HepG2 (cell line): ENCODE results near the gene C20orf96. TPM values are rescaled to one million over a fixed set of nuclear protein-coding genes. Genes with fewer than 3 reads are reported as not detected.

Experiments used
- DR1 ChIP-seq: sonication (generic); formaldehyde crosslinking; IDR thresholded peaks from 2 replicates; pipeline ENCODE4 v1.8.0; 2021; ENCODE audit warnings: mild to moderate bottlenecking, missing genetic modification reagents, inconsistent platforms
- DRAP1 ChIP-seq: IDR thresholded peaks from 2 replicates; pipeline ENCODE4 v1.6.1; 2016; ENCODE audit warnings: missing genetic modification reagents, missing compliant biosample characterization
- EEA1 ChIP-seq: sonication (generic); formaldehyde crosslinking; IDR thresholded peaks from 2 replicates; pipeline ENCODE4 v1.5.1; 2020; ENCODE audit warnings: mild to moderate bottlenecking, missing genetic modification reagents, borderline replicate concordance
- EHMT2 ChIP-seq: fragments of 200-600 bp; sonication (generic); IDR thresholded peaks from 2 replicates; pipeline ENCODE4 v1.7.0; 2017; ENCODE audit warnings: antibody characterized with exemption, low read depth, low read length, borderline replicate concordance
- GATA4 ChIP-seq: sonication (generic); IDR thresholded peaks from 2 replicates; pipeline ENCODE4 v1.6.1; 2016; ENCODE audit warnings: antibody characterized with exemption, low read depth, borderline replicate concordance
- HHEX ChIP-seq: IDR thresholded peaks from 2 replicates; pipeline ENCODE4 v1.6.1; 2016; ENCODE audit warnings: control low read depth
- MAFF ChIP-seq: IDR thresholded peaks from 2 replicates; pipeline ENCODE4 v1.6.1; 2011; ENCODE audit warnings: low read depth, low read length, improper control_type of control experiment
- MTF2 ChIP-seq: sonication (generic); formaldehyde crosslinking; IDR thresholded peaks from 2 replicates; pipeline ENCODE4 v1.5.0; 2020; ENCODE audit warnings: missing genetic modification reagents, borderline replicate concordance
- SMAD3 ChIP-seq: sonication (generic); formaldehyde crosslinking; IDR thresholded peaks from 2 replicates; pipeline ENCODE4 v1.4.0; 2020; ENCODE audit warnings: missing genetic modification reagents
- TARDBP ChIP-seq: sonication (generic); formaldehyde crosslinking; IDR thresholded peaks from 2 replicates; pipeline ENCODE4 v1.8.0; 2022; ENCODE audit warnings: mild to moderate bottlenecking, missing genetic modification reagents
- TBX2 ChIP-seq: sonication (generic); formaldehyde crosslinking; IDR thresholded peaks from 2 replicates; pipeline ENCODE4 v1.5.0; 2020; ENCODE audit warnings: missing genetic modification reagents, mild to moderate bottlenecking, borderline replicate concordance
- ZFY ChIP-seq: sonication (generic); formaldehyde crosslinking; IDR thresholded peaks from 2 replicates; pipeline ENCODE4 v1.4.0; 2020; ENCODE audit warnings: missing genetic modification reagents
- ZNF570 ChIP-seq: sonication (generic); formaldehyde crosslinking; IDR thresholded peaks from 2 replicates; pipeline ENCODE4 v1.4.0; 2020; ENCODE audit warnings: mild to moderate bottlenecking, missing genetic modification reagents, borderline replicate concordance
- ZNF577 ChIP-seq: sonication (generic); formaldehyde crosslinking; IDR thresholded peaks from 2 replicates; pipeline ENCODE4 v1.4.0; 2020; ENCODE audit warnings: mild to moderate bottlenecking, low read depth, missing genetic modification reagents, borderline replicate concordance
- ZNF629 ChIP-seq: sonication (generic); formaldehyde crosslinking; conservative IDR thresholded peaks from 2 replicates; pipeline ENCODE4 v1.5.0; 2020; ENCODE audit warnings: missing genetic modification reagents
- ZZZ3 ChIP-seq: sonication (generic); formaldehyde crosslinking; IDR thresholded peaks from 2 replicates; pipeline ENCODE4 v1.4.0; 2020; ENCODE audit warnings: missing genetic modification reagents, mild to moderate bottlenecking, borderline replicate concordance
- polyA plus RNA-seq, 8 experiments: library from polyadenylated mRNA; depleted of rRNA in 3 of 8; stranded (reverse) in 7 of 8; unstranded in 1 of 8; fragments of >200 nt; fragmentation: Illumina TruSeq in 4 of 8; extraction: Trizol in 4 of 8; gene quantifications; 2 replicates each; pipeline versions ENCODE4 v1.2.1 to v1.2.3, GENCODE V29; 2011 to 2016; ENCODE audit warnings: low read depth in 4 of 8, missing spikeins in 1 of 8, mixed read lengths in 1 of 8; ENCODE audit not compliant: insufficient read depth in 1 of 8
- total RNA-seq, 5 experiments: library from RNA; depleted of rRNA; stranded (reverse); fragments of >200 nt; fragmentation: Illumina TruSeq; extraction: Trizol; gene quantifications; 2 replicates each; pipeline ENCODE4 v1.2.3, GENCODE V29; 2016; ENCODE audit warnings: low read depth in 1 of 5
- TF ChIP-seq, protein P1 (sequence below): sonication (generic); formaldehyde crosslinking; IDR thresholded peaks from 2 replicates; pipeline ENCODE4 v1.8.1; 2023; ENCODE audit warnings: mild to moderate bottlenecking, missing genetic modification reagents, borderline replicate concordance
- TF ChIP-seq, protein P2 (sequence below): conservative IDR thresholded peaks from 2 replicates; pipeline ENCODE4 v1.6.1; 2018; ENCODE audit warnings: missing genetic modification reagents
- TF ChIP-seq, protein P3 (sequence below): sonication (generic); formaldehyde crosslinking; IDR thresholded peaks from 2 replicates; pipeline ENCODE4 v1.5.0; 2020; ENCODE audit warnings: missing genetic modification reagents
- TF ChIP-seq, protein P4 (sequence below): sonication (generic); formaldehyde crosslinking; IDR thresholded peaks from 2 replicates; pipeline ENCODE4 v1.4.0; 2020; ENCODE audit warnings: missing genetic modification reagents, borderline replicate concordance
- TF ChIP-seq, protein P5 (sequence below): sonication (generic); formaldehyde crosslinking; IDR thresholded peaks from 2 replicates; pipeline ENCODE4 v1.5.0; 2020; ENCODE audit warnings: mild to moderate bottlenecking, missing genetic modification reagents, moderate library complexity

The C20orf96 gene
- total and polyA plus RNA-seq, 2 of the 13 experiments (the other 11 are each of a cell fraction or from before 2014, with no cell fraction given) = 3.8 to 20.6 TPM

DNA sequence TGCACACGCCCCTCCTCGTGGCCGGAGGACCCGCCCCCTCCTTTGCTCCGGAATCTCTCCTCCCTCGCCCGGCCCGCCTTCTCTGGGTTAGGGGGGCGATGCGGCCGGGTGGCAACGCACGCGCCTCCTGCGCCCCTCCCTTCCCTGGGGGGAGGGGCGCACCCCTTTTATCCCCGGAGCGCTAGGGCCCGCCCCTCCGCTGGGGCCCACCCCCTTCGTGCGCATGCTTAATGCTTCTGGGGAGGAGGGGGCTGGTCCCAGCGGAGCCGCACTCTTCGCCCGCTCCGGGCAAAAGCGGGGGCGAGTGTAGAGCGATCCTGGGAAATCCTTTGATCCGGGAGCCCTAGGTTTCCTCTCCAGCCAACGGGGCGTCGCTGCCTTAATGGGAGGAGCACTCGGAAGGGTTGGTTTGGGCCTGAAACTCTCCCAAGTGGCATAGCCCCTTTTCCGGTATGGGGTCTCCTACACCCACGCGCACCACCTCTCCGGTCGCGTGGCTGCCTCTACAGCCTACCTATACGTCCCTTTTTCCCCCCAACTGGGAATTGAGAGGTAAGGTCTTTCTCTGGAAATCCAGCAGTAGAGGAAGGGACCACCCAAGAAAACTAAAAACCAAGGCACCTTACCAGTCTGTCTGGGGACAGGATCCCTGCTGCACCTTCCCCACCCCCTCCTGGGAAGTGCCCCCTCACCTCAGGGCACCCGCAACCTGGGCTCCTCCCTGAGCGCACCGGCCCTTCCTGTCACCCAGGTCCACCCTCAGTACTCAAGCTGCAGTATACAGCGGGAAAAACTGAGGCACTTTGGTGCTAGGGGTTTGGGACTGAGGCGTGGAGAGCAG lies 36.9 kb upstream of the C20orf96 start (continued):
- TF ChIP-seq DRAP1 (CRISPR knock-in tag) (peak; percentile 96), GATA4 (0 out of 2 replicates have a peak, but pooled peaks have one; percentile 41), MTF2 (CRISPR knock-in tag) (0 out of 2 replicates have a peak, but pooled peaks have one; percentile 30), TARDBP (CRISPR knock-in tag) (peak; percentile 77; the same call in 1 of the 2 replicates), ZNF577 (CRISPR knock-in tag) (no peak), TBX2 (CRISPR knock-in tag) (peak; percentile 92), ZNF570 (CRISPR knock-in tag) (no peak), DR1 (peak; percentile 69; the same call in 1 of the 2 replicates), EHMT2 (no peak), ZNF629 (CRISPR knock-in tag) (no peak; the same call in 1 of the 2 replicates), EEA1 (CRISPR knock-in tag) (peak; percentile 57; the same call in 1 of the 2 replicates), HHEX (CRISPR knock-in tag) (no peak), SMAD3 (CRISPR knock-in tag) (no peak), ZFY (CRISPR knock-in tag) (no peak; the same call in 1 of the 2 replicates), ZZZ3 (CRISPR knock-in tag) (0 out of 2 replicates have a peak, but pooled peaks have one; percentile 58), MAFF (no peak)
- TF ChIP-seq, protein P1, sequence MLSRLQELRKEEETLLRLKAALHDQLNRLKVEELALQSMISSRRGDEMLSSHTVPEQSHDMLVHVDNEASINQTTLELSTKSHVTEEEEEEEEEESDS (CRISPR knock-in tag) = peak; percentile 84; the same call in 1 of the 2 replicates
- TF ChIP-seq, protein P2, sequence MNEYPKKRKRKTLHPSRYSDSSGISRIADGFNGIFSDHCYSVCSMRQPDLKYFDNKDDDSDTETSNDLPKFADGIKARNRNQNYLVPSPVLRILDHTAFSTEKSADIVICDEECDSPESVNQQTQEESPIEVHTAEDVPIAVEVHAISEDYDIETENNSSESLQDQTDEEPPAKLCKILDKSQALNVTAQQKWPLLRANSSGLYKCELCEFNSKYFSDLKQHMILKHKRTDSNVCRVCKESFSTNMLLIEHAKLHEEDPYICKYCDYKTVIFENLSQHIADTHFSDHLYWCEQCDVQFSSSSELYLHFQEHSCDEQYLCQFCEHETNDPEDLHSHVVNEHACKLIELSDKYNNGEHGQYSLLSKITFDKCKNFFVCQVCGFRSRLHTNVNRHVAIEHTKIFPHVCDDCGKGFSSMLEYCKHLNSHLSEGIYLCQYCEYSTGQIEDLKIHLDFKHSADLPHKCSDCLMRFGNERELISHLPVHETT = peak; percentile 79; the same call in 1 of the 2 replicates
- TF ChIP-seq, protein P3, sequence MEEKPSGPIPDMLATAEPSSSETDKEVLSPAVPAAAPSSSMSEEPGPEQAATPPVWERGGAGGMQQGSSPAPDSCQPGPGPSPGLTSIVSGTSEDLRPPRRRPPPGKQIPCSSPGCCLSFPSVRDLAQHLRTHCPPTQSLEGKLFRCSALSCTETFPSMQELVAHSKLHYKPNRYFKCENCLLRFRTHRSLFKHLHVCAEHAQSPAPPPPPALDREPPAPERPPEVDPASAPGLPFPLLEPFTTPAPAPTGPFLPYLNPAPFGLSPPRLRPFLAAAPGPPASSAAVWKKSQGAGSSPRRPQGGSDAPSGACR (CRISPR knock-in tag) = no peak
- TF ChIP-seq, protein P4, sequence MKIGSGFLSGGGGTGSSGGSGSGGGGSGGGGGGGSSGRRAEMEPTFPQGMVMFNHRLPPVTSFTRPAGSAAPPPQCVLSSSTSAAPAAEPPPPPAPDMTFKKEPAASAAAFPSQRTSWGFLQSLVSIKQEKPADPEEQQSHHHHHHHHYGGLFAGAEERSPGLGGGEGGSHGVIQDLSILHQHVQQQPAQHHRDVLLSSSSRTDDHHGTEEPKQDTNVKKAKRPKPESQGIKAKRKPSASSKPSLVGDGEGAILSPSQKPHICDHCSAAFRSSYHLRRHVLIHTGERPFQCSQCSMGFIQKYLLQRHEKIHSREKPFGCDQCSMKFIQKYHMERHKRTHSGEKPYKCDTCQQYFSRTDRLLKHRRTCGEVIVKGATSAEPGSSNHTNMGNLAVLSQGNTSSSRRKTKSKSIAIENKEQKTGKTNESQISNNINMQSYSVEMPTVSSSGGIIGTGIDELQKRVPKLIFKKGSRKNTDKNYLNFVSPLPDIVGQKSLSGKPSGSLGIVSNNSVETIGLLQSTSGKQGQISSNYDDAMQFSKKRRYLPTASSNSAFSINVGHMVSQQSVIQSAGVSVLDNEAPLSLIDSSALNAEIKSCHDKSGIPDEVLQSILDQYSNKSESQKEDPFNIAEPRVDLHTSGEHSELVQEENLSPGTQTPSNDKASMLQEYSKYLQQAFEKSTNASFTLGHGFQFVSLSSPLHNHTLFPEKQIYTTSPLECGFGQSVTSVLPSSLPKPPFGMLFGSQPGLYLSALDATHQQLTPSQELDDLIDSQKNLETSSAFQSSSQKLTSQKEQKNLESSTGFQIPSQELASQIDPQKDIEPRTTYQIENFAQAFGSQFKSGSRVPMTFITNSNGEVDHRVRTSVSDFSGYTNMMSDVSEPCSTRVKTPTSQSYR (CRISPR knock-in tag) = peak; percentile 84
- TF ChIP-seq, protein P5, sequence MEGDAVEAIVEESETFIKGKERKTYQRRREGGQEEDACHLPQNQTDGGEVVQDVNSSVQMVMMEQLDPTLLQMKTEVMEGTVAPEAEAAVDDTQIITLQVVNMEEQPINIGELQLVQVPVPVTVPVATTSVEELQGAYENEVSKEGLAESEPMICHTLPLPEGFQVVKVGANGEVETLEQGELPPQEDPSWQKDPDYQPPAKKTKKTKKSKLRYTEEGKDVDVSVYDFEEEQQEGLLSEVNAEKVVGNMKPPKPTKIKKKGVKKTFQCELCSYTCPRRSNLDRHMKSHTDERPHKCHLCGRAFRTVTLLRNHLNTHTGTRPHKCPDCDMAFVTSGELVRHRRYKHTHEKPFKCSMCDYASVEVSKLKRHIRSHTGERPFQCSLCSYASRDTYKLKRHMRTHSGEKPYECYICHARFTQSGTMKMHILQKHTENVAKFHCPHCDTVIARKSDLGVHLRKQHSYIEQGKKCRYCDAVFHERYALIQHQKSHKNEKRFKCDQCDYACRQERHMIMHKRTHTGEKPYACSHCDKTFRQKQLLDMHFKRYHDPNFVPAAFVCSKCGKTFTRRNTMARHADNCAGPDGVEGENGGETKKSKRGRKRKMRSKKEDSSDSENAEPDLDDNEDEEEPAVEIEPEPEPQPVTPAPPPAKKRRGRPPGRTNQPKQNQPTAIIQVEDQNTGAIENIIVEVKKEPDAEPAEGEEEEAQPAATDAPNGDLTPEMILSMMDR = 0 out of 2 replicates have a peak, but pooled peaks have one; percentile 13
